HEK293 (cell line): ENCODE results near the gene TNFAIP1.
"Not testable (repeated sequence)": the region's sequence is repeated elsewhere in the genome, so short reads cannot be mapped to it uniquely, and the experiment has no call there.

Experiments used
- CTCF ChIA-PET: fragments of 350-600 bp; formaldehyde crosslinking; extraction: SDS; loops from one replicate; lab custom pipeline; 2021; ENCODE audit warnings: antibody characterized with exemption; lab: Yijun Ruan, JAX
- POLR2A ChIA-PET: fragments of 300-600 bp; formaldehyde crosslinking; extraction: SDS; loops from one replicate; lab custom pipeline; 2020; ENCODE audit warnings: antibody characterized with exemption, inconsistent platforms; lab: Yijun Ruan, JAX
- H3K27ac ChIP-seq: fragments of 200-500 bp; sonication (Bioruptor generic); 2 replicates; pipeline ENCODE4 v1.5.1; 2014; ENCODE audit warnings: low read depth, low read length, control low read depth, inconsistent platforms; ENCODE audit errors: extremely low read depth
- H3K36me3 ChIP-seq, 2 experiments: fragments of 200-500 bp in 1 of 2; sonication (Bioruptor generic) in 1 of 2; 1 replicate in 1 of 2; 2 replicates in 1 of 2; pipeline ENCODE4 v1.5.1; 2014 to 2017; ENCODE audit warnings: inconsistent platforms in 2 of 2, low read length in 2 of 2; ENCODE audit not compliant: control insufficient read depth in 2 of 2, insufficient read depth in 1 of 2
- H3K4me1 ChIP-seq: fragments of 200-500 bp; sonication (Bioruptor generic); 2 replicates; pipeline ENCODE4 v1.5.1; 2014; ENCODE audit warnings: mild to moderate bottlenecking, low read length, inconsistent platforms; ENCODE audit not compliant: control insufficient read depth, insufficient read depth
- H3K4me3 ChIP-seq: 2 replicates; pipeline ENCODE4 v1.5.1; 2011; ENCODE audit warnings: low read depth, mild to moderate bottlenecking, control low read depth, low read length, moderate library complexity
- H3K9me3 ChIP-seq: fragments of 200-500 bp; sonication (Bioruptor generic); 2 replicates; pipeline ENCODE4 v1.5.1; 2014; ENCODE audit warnings: low read depth, low read length, inconsistent platforms; ENCODE audit not compliant: control insufficient read depth, insufficient read depth
- GFI1B ChIP-seq: fragments of 450-650 bp; formaldehyde crosslinking; IDR thresholded peaks from 2 replicates; pipeline ENCODE4 v1.5.1; 2016; ENCODE audit warnings: missing biosample characterization, missing genetic modification characterization
- REPIN1 ChIP-seq: fragments of 450-650 bp; formaldehyde crosslinking; IDR thresholded peaks from 2 replicates; pipeline ENCODE4 v1.5.1; 2017; ENCODE audit warnings: missing biosample characterization, missing genetic modification characterization, low read depth
- SETDB1 ChIP-seq: IDR thresholded peaks from one replicate; pipeline ENCODE4 v1.6.1; 2017; ENCODE audit warnings: mild to moderate bottlenecking, low read length, moderate library complexity, mixed read lengths; ENCODE audit not compliant: insufficient read length
- SP2 ChIP-seq: fragments of 450-650 bp; formaldehyde crosslinking; IDR thresholded peaks from 2 replicates; pipeline ENCODE4 v1.5.1; 2016; ENCODE audit warnings: missing biosample characterization, missing genetic modification characterization
- SP7 ChIP-seq: fragments of 450-650 bp; formaldehyde crosslinking; IDR thresholded peaks from 2 replicates; pipeline ENCODE4 v1.5.1; 2016; ENCODE audit warnings: missing biosample characterization, missing genetic modification characterization
- ZBTB7A ChIP-seq: fragments of 450-650 bp; formaldehyde crosslinking; IDR thresholded peaks from 2 replicates; pipeline ENCODE4 v1.5.1; 2016; ENCODE audit warnings: low read depth, missing biosample characterization, missing genetic modification characterization
- ZBTB8A ChIP-seq: fragments of 450-650 bp; formaldehyde crosslinking; IDR thresholded peaks from 2 replicates; pipeline ENCODE4 v1.5.1; 2016; ENCODE audit warnings: missing biosample characterization, missing genetic modification characterization
- ZFP3 ChIP-seq: fragments of 450-650 bp; formaldehyde crosslinking; IDR thresholded peaks from 2 replicates; pipeline ENCODE4 v1.5.1; 2016; ENCODE audit warnings: low read depth, missing biosample characterization, missing genetic modification characterization
- ZNF112 ChIP-seq: fragments of 450-650 bp; formaldehyde crosslinking; IDR thresholded peaks from 2 replicates; pipeline ENCODE4 v1.5.0; 2017; ENCODE audit warnings: missing biosample characterization, missing genetic modification characterization
- ZNF138 ChIP-seq: fragments of 450-650 bp; formaldehyde crosslinking; IDR thresholded peaks from 2 replicates; pipeline ENCODE4 v1.5.1; 2016; ENCODE audit warnings: missing biosample characterization, missing genetic modification characterization, borderline replicate concordance
- ZNF16 ChIP-seq: fragments of 450-650 bp; formaldehyde crosslinking; IDR thresholded peaks from 2 replicates; pipeline ENCODE4 v1.5.1; 2016; ENCODE audit warnings: low read depth, missing biosample characterization, missing genetic modification characterization
- ZNF391 ChIP-seq: fragments of 450-650 bp; formaldehyde crosslinking; IDR thresholded peaks from 2 replicates; pipeline ENCODE4 v1.5.1; 2016; ENCODE audit warnings: low read depth, missing biosample characterization, missing genetic modification characterization, borderline replicate concordance
- ZNF416 ChIP-seq: fragments of 450-650 bp; formaldehyde crosslinking; IDR thresholded peaks from 2 replicates; pipeline ENCODE4 v1.5.1; 2016; ENCODE audit warnings: missing biosample characterization, missing genetic modification characterization
- ZNF473 ChIP-seq: fragments of 450-650 bp; formaldehyde crosslinking; IDR thresholded peaks from 2 replicates; pipeline ENCODE4 v1.5.1; 2017; ENCODE audit warnings: missing biosample characterization, missing genetic modification characterization
- ZNF549 ChIP-seq: fragments of 450-650 bp; IDR thresholded peaks from 2 replicates; pipeline ENCODE4 v1.5.1; 2018; ENCODE audit warnings: missing biosample characterization, missing genetic modification characterization, mild to moderate bottlenecking, inconsistent platforms, moderate library complexity
- ZSCAN16 ChIP-seq: fragments of 450-650 bp; formaldehyde crosslinking; IDR thresholded peaks from 2 replicates; pipeline ENCODE4 v1.5.1; 2016; ENCODE audit warnings: missing biosample characterization, missing genetic modification characterization
- TF ChIP-seq, protein P1 (sequence below): fragments of 450-650 bp; formaldehyde crosslinking; IDR thresholded peaks from 2 replicates; pipeline ENCODE4 v1.5.1; 2016; ENCODE audit warnings: missing biosample characterization, missing genetic modification characterization
- TF ChIP-seq, protein P2 (sequence below): fragments of 450-650 bp; formaldehyde crosslinking; IDR thresholded peaks from 2 replicates; pipeline ENCODE4 v1.5.1; 2016; ENCODE audit warnings: missing biosample characterization, missing genetic modification characterization
- TF ChIP-seq, protein P3 (sequence below): fragments of 450-650 bp; formaldehyde crosslinking; IDR thresholded peaks from 2 replicates; pipeline ENCODE4 v1.5.1; 2016; ENCODE audit warnings: missing biosample characterization, missing genetic modification characterization
- TF ChIP-seq, protein P4 (sequence below): fragments of 450-650 bp; formaldehyde crosslinking; IDR thresholded peaks from 2 replicates; pipeline ENCODE4 v1.5.1; 2016; ENCODE audit warnings: missing biosample characterization, missing genetic modification characterization
- TF ChIP-seq, protein P5 (sequence below): fragments of 450-650 bp; formaldehyde crosslinking; IDR thresholded peaks from 2 replicates; pipeline ENCODE4 v1.5.1; 2016; ENCODE audit warnings: missing biosample characterization, missing genetic modification characterization
- TF ChIP-seq, protein P6 (sequence below): fragments of 450-650 bp; formaldehyde crosslinking; IDR thresholded peaks from 2 replicates; pipeline ENCODE4 v1.5.1; 2016; ENCODE audit warnings: missing biosample characterization, missing genetic modification characterization, low read depth

TNFAIP1 gene

DNA sequence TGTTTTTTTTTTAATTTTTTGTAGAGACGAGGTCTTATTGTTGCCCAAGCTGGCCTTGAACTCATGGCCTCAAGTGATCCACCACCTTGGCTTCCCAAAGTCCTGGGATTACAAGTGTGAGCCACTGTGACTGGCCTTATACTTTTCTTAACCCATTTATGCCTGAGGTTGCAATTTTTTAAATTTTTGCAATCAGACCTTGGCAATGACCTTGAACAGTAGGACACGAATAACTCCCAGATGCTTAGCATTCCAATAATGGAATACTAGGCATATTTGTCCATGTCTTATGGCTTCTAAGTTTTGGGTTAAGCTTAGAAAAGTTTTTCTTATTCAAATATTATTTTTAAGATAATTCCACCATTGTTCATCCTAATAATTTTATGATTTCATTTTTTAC, 44.9 kb upstream of the TNFAIP1 start (continued):
- no peak for TF ChIP-seq REPIN1 (tag by site-specific recombination)

DNA sequence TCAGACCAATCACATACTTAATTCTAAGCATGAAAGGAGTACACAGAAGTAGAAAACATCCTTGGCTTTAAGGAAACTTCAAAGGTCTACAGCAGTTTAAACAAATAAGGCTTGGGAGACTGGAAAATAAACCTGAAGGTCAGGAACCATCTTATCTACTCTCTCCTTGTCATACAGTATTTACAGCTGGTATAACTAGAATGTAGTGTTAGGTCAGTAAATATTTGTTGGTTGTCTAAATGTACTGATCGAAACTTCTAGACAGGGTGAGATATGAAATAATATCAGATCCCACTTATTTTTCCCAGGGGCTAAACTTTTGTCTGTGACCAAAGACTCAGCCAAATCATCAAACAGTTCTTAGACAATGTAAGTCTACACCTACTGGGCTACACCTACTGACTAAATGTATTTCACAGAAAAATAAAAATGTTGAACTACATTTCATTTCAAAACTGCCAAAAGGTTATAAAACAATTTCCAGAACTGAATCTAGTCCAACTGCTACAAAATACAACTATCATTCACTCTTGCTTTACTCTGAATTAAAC, 43.7 kb upstream of the TNFAIP1 start:
- no peak overlapping the region for H3K4me3 ChIP-seq
- ChIA-PET POLR2A (no interaction called here), CTCF (no interaction called here)
- H3K9me3 ChIP-seq, result no peaks in the 10 kb centered on the region
- H3K4me1 ChIP-seq, result no peaks in the 10 kb centered on the region
- no peaks in the 10 kb centered on the region for H3K36me3 ChIP-seq
- no peak overlapping the region for H3K27ac ChIP-seq
- TF ChIP-seq SETDB1 (no peak), ZBTB7A (no peak), SP2 (tag by site-specific recombination) (no peak), ZNF138 (tag by site-specific recombination) (no peak), ZSCAN16 (tag by site-specific recombination) (no peak), ZNF473 (tag by site-specific recombination) (no peak), ZNF112 (tag by site-specific recombination) (no peak), ZNF16 (tag by site-specific recombination) (no peak), ZBTB8A (no peak), ZNF549 (tag by site-specific recombination) (no peak)
- TF ChIP-seq, protein P1, sequence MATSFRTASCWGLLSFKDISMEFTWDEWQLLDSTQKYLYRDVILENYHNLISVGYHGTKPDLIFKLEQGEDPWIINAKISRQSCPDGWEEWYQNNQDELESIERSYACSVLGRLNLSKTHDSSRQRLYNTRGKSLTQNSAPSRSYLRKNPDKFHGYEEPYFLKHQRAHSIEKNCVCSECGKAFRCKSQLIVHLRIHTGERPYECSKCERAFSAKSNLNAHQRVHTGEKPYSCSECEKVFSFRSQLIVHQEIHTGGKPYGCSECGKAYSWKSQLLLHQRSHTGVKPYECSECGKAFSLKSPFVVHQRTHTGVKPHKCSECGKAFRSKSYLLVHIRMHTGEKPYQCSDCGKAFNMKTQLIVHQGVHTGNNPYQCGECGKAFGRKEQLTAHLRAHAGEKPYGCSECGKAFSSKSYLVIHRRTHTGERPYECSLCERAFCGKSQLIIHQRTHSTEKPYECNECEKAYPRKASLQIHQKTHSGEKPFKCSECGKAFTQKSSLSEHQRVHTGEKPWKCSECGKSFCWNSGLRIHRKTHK (tag by site-specific recombination), result no peak
- TF ChIP-seq, protein P2, sequence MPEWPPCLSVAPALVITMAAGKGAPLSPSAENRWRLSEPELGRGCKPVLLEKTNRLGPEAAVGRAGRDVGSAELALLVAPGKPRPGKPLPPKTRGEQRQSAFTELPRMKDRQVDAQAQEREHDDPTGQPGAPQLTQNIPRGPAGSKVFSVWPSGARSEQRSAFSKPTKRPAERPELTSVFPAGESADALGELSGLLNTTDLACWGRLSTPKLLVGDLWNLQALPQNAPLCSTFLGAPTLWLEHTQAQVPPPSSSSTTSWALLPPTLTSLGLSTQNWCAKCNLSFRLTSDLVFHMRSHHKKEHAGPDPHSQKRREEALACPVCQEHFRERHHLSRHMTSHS (tag by site-specific recombination), result no peak
- TF ChIP-seq, all 188 proteins: peak for 0

DNA sequence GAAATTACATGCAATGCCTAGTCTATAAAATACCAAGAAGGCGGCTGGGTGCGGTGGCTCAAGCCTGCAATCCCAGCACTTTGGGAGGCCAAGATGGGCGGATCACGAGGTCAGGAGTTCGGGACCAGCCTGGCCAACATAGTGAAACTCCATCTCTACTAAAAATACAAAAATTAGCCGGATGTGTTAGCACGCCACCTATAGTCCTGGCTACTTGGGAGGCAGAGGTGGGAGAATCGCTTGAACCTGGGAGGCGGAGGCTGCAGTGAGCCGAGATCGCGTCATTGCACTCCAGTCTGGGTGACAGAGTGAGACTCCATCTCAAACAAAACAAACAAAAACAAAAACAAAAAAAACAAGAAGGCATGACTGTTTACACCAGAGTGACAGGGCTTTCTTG, 42.7 kb upstream of the TNFAIP1 start:
- H3K27ac ChIP-seq, H3K4me1 ChIP-seq, POLR2A ChIA-PET, CTCF ChIA-PET, H3K36me3 ChIP-seq, H3K9me3 ChIP-seq, H3K4me3 ChIP-seq: not testable (repeated sequence)

DNA sequence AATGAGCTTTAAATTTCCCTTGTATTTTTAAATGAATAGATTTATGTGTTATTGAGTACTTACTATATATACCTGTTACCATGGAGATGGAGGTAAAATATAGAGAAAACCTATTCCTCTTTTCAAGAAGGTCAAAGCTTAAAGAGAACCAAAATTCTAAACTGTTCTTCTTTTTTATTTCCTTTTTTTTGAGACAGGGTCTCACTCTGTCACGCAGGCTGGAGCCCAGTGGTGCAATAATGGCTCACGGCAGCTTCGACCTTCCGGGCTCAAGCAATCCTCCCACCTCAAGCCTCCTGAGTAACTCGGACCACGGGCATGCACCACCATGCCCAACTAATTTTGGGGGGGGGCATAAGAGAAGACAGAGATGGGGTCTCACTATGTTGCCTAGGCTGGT, 41.6 kb upstream of the TNFAIP1 start:
- Histone ChIP-seq H3K4me1 (no peaks in the 10 kb centered on the region), H3K27ac (no peak overlapping the region), H3K9me3 (no peaks in the 10 kb centered on the region), H3K4me3 (no peak overlapping the region), H3K36me3 (no peaks in the 10 kb centered on the region)
- ChIA-PET POLR2A (no interaction called here), CTCF (interaction anchor here (1.2 to 1.3 kb wide), 2 partner anchors 9 to 42 kb away, joined by 3 to 6 read pairs; no protein-coding TSS in a partner anchor)
- TF ChIP-seq, protein P3, sequence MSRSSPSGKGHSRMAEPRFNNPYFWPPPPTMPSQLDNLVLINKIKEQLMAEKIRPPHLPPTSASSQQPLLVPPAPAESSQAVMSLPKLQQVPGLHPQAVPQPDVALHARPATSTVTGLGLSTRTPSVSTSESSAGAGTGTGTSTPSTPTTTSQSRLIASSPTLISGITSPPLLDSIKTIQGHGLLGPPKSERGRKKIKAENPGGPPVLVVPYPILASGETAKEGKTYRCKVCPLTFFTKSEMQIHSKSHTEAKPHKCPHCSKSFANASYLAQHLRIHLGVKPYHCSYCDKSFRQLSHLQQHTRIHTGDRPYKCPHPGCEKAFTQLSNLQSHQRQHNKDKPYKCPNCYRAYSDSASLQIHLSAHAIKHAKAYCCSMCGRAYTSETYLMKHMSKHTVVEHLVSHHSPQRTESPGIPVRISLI, result no peak
- TF ChIP-seq ZFP3 (tag by site-specific recombination), result no peak
- TF ChIP-seq, protein P4, sequence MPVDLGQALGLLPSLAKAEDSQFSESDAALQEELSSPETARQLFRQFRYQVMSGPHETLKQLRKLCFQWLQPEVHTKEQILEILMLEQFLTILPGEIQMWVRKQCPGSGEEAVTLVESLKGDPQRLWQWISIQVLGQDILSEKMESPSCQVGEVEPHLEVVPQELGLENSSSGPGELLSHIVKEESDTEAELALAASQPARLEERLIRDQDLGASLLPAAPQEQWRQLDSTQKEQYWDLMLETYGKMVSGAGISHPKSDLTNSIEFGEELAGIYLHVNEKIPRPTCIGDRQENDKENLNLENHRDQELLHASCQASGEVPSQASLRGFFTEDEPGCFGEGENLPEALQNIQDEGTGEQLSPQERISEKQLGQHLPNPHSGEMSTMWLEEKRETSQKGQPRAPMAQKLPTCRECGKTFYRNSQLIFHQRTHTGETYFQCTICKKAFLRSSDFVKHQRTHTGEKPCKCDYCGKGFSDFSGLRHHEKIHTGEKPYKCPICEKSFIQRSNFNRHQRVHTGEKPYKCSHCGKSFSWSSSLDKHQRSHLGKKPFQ (tag by site-specific recombination), result no peak
- TF ChIP-seq, protein P5, sequence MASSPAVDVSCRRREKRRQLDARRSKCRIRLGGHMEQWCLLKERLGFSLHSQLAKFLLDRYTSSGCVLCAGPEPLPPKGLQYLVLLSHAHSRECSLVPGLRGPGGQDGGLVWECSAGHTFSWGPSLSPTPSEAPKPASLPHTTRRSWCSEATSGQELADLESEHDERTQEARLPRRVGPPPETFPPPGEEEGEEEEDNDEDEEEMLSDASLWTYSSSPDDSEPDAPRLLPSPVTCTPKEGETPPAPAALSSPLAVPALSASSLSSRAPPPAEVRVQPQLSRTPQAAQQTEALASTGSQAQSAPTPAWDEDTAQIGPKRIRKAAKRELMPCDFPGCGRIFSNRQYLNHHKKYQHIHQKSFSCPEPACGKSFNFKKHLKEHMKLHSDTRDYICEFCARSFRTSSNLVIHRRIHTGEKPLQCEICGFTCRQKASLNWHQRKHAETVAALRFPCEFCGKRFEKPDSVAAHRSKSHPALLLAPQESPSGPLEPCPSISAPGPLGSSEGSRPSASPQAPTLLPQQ (tag by site-specific recombination), result no peak
- TF ChIP-seq ZNF391 (tag by site-specific recombination), result no peak
- TF ChIP-seq, protein P6, sequence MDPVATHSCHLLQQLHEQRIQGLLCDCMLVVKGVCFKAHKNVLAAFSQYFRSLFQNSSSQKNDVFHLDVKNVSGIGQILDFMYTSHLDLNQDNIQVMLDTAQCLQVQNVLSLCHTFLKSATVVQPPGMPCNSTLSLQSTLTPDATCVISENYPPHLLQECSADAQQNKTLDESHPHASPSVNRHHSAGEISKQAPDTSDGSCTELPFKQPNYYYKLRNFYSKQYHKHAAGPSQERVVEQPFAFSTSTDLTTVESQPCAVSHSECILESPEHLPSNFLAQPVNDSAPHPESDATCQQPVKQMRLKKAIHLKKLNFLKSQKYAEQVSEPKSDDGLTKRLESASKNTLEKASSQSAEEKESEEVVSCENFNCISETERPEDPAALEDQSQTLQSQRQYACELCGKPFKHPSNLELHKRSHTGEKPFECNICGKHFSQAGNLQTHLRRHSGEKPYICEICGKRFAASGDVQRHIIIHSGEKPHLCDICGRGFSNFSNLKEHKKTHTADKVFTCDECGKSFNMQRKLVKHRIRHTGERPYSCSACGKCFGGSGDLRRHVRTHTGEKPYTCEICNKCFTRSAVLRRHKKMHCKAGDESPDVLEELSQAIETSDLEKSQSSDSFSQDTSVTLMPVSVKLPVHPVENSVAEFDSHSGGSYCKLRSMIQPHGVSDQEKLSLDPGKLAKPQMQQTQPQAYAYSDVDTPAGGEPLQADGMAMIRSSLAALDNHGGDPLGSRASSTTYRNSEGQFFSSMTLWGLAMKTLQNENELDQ, result no peak
- TF ChIP-seq ZNF416, result no peak
- TF ChIP-seq GFI1B (tag by site-specific recombination), result no peak
- TF ChIP-seq SP7 (tag by site-specific recombination), result no peak
